NCI-H446 treated with DMSO at 0.1 percent for 48 hours (cell line): Measurements from ENCODE around the gene FBLN1.

ENCODE experiments used
- DNase-seq: peaks from one replicate; lab custom pipeline; 2025; lab: John Stamatoyannopoulos, UW

FBLN1 gene

DNA sequence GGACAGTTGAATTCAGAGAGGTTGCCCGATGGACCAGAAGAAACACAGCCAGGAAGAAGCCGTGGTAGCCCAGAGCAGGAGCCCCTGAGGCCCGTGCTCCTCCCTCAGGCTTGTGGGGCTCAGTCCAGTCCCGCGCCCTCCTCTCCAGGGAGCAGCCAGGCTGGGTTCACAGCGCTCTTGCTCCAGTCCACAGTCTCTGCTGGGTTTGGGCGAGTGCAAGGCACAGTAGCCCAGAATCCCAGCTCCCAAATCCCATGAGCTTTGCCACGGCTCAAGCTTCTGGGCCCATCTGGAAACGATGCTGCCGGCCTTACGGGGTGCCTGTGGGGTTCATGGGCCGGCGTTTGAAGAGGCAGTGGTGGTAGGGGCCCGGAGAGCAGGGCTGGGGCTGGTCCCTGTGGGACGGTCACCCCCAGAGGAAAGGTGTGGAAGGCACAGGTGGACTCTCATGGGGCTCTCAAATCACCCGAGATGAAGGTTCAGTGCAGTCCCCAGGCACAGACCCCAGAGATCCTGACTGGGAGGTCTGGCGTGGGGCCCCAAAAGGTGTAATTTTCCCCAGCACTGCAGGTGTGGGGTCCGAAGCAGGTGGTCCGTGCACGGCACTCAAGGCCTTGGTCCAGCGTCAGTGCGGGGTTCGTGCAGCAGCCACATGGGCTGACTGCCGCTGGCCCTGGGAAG, 138.4 kb downstream of the FBLN1 start:
- no peak for DNase-seq

- DNase-seq = no peak
These were observed 140.3 kb downstream of the FBLN1 start for GRCh38 chr22:45642986-45643385.

GRCh38 chr22:45644714-45645113, 142.0 kb downstream of the FBLN1 start:
- DNase-seq = no peak

GRCh38 chr22:45645150-45645525, 142.5 kb downstream of the FBLN1 start:
- DNase-seq = no peak

DNA sequence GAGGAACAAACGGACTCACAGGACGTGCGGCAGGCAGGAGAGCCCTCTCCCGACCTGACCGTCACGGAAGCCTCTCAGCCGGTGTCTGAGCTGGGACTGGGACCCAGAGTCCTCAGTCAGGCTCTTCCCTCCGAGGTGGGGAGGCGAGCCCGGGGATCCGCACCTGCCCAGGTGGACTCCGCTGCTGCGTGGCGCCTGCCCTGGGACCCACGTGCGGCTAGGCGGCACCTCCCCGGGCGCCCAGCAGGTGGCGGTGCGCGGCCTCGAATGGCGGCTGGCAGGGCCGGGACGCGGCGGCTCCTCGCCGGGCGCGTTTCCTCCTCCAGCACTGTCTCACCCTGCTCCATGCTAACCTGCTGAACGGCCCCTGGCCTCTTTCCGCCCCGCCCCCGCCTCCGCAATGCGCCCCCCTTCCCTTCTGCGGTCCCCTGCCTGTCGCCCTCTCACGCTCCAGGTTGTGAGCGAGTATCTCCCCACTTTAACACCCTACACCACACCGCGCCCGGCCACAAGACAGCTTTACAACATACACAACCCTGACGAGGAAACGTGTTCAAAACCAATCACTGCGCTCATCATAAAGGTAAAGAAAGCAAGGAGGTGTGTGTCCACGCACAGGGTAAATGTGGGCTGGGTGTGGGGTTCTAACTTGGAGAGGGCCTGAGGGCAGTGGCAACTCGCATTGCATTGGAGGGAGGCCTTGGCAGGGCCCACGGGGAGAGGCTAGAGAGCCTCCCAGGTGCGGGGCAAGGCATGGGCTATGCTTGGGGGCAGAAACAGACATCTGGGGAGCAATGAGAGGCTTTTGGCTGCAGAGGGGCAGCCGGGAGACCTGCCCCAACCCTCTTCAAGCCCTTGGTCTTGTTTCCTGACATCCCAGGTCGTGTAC, 143.1 kb downstream of the FBLN1 start:
- DNase-seq = peak; percentile 13

- DNase-seq = no peak
These were observed 145.0 kb downstream of the FBLN1 start for GRCh38 chr22:45647532-45648225.

GRCh38 chr22:45648301-45649117, 145.8 kb downstream of the FBLN1 start:
- no peak for DNase-seq

GRCh38 chr22:45649809-45650208, 147.1 kb downstream of the FBLN1 start:
- no peak for DNase-seq

- no peak for DNase-seq
These were observed 148.0 kb downstream of the FBLN1 start for GRCh38 chr22:45650721-45651120.
